GM12875 (cell line): ENCODE measurements around the gene F11.
"Not testable (repeated sequence)": the region's sequence is repeated elsewhere in the genome, so short reads cannot be mapped to it uniquely, and the experiment has no call there.

ENCODE experiments used
- H3K4me3 ChIP-seq: one replicate; pipeline ENCODE4 v1.5.1; 2011; ENCODE audit warnings: low read depth, low read length, control low read depth
- CTCF ChIP-seq: IDR thresholded peaks from 2 replicates; pipeline ENCODE4 v1.5.1; 2011; ENCODE audit warnings: low read depth, mild to moderate bottlenecking, control low read depth, inconsistent platforms, low read length, moderate library complexity, borderline replicate concordance; ENCODE audit not compliant: insufficient read depth

The F11 gene

DNA sequence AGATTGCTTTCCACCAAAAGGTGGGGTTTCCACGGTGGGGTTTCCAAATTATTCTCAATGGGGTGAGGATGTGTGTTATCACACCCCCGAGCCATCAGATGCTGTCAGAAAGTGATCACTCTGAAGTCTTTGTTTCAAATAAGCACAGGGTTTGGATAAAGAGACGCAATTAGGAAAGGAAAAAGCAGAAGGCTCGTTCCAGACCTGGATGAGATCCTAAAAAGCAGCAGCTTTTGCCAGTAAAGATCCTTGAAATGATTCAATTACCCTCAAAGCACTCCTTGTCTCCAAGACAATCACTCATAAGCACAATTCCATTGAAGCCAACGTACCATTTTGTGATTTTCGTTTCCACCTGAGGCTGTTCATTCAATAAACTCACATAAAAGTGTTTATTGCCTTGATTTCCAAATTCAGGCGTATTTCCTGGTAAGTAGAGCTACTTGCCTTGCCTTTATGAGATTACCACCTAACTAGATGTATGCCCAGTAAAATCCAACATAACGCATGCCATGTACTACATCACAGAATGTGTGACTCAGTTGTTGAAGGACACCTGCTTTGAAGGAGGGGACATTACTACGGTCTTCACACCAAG, 5.2 kb downstream of the F11 start:
- no peak overlapping the region for H3K4me3 ChIP-seq
- no peak for TF ChIP-seq CTCF

DNA sequence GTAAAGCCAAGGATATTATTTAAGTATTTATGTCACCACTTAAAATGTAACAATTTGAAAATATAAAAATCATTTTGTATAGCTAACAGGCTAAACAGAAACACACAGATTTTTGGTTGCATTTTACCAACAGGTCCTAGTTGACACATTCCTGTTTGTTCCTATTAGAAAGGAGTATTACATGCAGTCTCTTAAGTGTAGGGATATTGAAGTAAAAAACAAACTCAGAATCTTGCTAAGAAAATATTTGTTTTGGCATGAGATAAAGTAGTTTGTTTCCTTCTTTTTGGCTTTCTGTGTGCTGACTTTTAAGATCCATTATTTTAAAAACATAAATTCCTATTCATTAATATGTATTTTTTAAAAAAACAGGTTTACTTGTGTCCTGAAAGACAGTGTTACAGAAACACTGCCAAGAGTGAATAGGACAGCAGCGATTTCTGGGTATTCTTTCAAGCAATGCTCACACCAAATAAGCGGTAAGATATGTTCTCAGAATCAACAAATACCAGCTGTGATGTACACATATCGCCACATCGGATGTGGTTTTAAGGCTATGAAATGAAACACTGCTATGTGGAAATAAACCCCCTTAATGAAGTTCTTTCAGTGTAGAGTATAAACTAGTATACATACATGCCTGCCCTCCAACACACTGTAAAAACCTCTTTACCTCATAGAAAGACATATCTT, 6.9 kb downstream of the F11 start:
- no peak for TF ChIP-seq CTCF
- no peak overlapping the region for H3K4me3 ChIP-seq

- H3K4me3 ChIP-seq: not testable (repeated sequence)
These were observed 7.4 kb downstream of the F11 start for GRCh38 chr4:186273392-186273789.

DNA sequence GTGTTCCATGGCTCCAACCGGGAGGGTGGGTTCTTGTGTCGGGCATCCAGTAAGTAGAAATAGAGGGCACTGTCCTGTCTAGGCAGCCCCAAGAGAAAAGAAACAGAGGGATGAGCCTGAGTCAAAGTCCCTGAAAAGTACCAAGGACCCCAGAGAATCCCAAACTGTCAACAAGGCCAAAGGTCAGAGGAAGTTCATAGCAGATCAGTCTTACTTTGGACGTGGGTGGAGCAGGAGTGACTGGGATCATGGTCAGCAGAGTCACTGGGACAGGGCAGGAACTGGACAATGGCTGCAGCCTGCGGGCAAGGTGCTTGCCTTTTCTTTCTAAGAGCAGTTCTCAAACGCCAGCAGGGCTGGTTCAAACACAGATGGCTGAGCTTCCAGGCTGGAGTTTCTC, 17.3 kb downstream of the F11 start:
- no peak for TF ChIP-seq CTCF
- H3K4me3 ChIP-seq: no peak overlapping the region

DNA sequence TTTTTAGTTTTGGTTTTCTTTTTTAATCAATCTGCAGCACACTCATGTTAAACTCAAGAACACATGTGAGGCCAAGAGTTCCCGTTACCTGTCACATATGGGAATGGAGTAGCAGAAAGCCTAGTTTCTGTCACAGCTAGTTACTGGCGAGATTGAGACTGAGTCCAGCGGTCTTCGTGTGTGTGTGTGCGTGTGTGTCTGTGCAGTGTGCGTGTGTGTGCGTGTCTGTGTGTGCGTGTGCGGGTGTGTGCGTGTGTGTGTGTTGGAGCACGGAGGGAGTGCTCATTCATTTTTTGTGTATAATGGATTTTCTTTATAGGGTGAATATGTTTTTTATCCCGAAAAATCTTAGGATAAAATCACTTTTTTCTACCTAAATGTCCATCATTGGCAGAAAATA, 19.2 kb downstream of the F11 start:
- H3K4me3 ChIP-seq: no peak overlapping the region
- TF ChIP-seq CTCF: no peak

DNA sequence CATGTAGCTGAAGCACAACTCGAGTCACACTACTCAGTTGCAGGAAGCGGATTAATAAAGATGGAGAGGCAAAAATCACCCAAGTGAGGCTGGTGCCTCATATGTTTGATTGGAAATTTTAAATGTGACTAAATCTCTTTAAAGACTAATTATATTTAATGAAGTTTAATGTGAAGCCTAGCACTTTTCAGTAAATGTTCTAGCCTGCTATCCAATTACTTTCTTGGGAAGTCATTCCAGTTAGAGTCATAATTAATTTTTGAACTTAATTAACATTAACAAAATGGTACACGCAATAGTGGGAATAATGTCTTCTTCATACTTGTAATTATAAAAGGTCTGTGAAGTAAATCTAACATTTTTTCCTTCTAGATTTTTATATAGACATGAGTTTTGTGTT, 20.6 kb downstream of the F11 start:
- TF ChIP-seq CTCF: no peak
- H3K4me3 ChIP-seq: no peak overlapping the region

DNA sequence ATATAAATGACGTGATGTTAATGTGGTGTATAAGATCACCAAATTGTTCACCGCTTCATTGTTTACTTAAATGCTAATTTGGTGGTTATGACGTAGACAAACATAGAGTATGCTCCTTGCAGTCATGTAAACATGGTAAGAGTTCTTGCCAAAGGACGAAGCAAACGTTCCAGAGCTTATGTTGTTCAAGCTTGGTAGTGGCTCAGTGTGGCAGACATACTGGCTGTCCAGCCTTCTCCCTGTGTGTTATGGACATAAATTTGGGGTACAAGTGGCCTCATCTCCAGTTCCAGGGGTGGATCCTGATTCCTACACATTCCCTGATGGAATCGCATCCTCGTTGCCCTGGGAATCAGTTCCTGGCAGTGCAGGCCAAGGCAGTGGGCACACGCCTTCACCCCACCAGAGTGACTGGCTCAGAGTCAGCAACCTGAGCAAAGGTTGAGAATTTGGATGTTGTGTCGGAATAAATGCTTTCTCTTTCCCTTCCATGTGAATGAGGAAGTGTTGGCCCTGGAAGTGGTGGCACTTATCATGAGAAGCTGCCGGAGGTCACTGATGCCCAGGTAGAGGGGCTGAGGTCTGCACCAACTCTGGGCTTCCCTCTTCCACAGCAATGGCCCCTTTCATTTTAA, 25.4 kb downstream of the F11 start:
- H3K4me3 ChIP-seq: no peak overlapping the region
- TF ChIP-seq CTCF: no peak
